Fibroblast of skin of left quadriceps (primary cell): ENCODE data around the gene FRMD4A.
"Not testable (repeated sequence)": the region's sequence is repeated elsewhere in the genome, so short reads cannot be mapped to it uniquely, and the experiment has no call there.

Experiments
- DNase-seq, 2 experiments: peaks; one replicate each; pipeline ENCODE4 v3.0.0-alpha.2; 2013; ENCODE audit warnings: low read depth in 2 of 2

FRMD4A gene

DNA sequence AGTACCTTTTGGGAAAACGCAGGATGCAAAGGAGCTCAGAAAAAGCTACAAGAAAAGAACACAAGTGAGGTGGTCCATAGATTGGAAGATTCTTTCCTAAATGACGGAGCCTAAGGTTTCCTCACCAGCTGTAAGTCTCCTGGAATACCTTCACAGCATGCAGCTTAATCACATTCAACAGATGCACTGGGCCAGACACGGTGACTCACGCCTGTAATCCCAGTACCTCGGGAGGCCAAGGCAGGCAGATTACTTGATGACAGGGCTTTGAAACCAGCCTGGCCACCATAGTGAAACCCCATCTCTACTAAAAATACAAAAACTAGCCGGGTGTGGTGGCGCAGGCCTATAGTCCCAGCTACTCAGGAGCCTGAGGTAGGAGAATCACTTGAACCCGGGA, 228.7 kb downstream of the FRMD4A start:
- DNase-seq = no peak

DNA sequence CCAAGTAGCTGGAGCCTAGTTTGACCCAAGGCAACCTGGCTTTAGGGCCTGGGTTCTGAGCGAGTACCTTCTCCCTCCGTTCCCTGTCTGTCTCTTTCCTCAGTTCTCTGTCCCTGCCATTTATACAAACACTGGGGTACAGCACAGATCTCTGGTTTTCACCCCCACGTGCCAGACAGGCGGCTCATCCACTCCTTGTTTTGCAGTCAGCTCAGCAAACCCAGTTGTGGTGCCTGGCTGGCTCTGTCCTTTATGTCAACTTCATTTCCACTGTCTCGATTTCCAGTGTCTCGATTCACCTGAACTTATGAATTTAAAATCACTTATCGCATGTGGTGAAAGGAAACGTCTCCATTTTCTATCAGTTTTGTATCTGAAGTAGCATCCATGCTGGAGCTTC, 230.8 kb downstream of the FRMD4A start:
- DNase-seq = no peak

- DNase-seq = peak; percentile 35 to 40
These were observed 236.8 kb downstream of the FRMD4A start for GRCh38 chr10:14093730-14094484.

GRCh38 chr10:14092799-14093198, 237.9 kb downstream of the FRMD4A start:
- DNase-seq = no peak

DNA sequence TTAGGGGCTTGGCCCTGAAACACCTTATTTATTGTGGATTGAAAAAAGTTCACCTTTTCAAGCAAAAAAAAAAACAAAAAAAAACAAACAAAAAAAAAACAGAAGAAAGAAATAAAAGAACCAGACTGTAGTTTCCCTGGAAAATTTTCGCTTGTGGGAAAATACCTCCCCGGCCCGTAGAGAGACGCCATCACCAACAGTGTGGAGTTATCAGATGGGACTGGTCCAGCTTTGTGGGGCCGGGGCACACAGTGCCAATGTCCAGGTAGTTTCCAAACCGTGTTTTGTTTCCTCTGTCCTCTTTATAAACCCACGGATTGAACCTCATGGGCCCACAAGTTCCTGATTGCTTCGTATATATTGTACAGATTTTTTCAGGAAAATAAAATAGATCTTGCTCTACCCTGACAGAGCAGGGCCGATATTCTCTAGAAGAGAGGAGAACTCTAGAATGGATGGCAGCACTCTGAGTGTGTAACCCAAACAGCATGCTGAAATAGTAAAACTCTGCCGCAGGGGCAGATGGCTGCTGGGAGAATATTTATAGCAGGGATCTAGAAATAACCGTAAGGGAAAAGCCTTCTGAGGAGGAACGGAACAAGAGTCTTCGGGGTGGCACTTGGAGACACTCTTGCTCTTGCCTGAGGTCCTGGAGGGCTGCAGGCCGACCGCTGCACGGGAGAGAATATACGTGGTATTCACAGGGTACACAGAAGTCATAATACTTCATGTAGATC, 241.0 kb downstream of the FRMD4A start:
- no peak for DNase-seq

- DNase-seq = no peak
These were observed 243.2 kb downstream of the FRMD4A start for GRCh38 chr10:14087566-14087965.

DNA sequence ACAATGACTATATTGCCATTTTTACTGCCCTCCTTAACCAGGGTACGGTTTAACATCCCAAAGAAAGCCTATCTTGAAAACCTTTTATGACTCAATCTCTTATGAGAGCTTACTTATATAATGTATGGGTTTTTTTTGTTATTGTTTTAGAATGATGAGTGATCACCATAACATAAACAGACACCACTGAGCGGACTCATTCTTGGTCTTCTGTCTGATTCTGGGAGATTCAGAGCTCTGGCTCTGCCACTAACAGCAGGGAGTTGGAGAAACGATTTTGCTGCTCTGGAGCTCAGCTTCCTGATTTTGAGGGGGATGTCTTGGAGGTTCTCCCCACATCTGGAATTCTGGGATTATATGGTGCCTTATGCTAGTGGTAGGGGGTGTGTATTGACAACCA, 244.1 kb downstream of the FRMD4A start:
- no peak for DNase-seq

GRCh38 chr10:14084875-14085274, 245.8 kb downstream of the FRMD4A start:
- DNase-seq = no peak

GRCh38 chr10:14080795-14081194, 249.9 kb downstream of the FRMD4A start:
- DNase-seq = no peak

GRCh38 chr10:14077430-14077829, 253.3 kb downstream of the FRMD4A start:
- no peak for DNase-seq

GRCh38 chr10:14074062-14074884, 256.5 kb downstream of the FRMD4A start:
- peak; percentile 100 for DNase-seq

DNA sequence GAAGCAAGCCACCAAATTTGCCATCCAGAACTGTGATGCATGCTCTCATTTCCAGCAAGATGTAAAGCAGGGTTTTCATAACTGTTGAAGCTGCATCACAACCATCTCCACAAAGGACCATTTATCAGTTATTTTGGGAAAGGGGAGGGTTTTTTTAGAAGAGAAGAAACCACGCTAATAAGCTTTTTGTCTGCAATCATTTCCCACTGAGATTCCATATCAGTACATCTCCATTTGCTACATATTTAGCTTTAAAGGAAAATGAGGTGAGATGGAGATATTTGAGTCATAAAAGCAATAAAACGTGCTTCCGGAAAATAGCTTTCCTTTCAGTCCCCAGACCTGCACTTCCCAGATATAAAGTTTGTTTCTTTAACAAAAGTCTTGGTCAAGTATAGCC, 258.2 kb downstream of the FRMD4A start:
- DNase-seq = no peak

GRCh38 chr10:14071956-14072355, 258.8 kb downstream of the FRMD4A start:
- no peak for DNase-seq

GRCh38 chr10:14068601-14069250, 262.0 kb downstream of the FRMD4A start:
- DNase-seq = no peak

DNA sequence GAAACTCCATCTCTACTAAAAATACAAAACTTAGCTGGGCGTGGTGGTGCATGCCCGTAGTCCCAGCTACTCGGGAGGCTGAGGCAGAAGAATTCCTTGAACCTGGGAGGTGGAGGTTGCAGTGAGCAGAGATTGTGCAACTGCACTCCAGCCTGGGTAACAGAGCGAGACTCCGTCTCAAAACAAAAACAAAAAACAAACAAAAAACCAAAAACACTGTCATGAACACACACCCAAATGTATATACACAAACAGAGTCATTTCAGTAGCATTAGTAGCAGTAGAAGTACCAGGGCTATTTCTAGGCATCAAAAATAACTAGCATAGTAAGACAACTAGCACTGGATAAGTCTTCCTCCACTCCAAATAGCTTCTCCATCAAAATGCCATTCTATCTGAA, 263.1 kb downstream of the FRMD4A start:
- DNase-seq = not testable (repeated sequence)

DNA sequence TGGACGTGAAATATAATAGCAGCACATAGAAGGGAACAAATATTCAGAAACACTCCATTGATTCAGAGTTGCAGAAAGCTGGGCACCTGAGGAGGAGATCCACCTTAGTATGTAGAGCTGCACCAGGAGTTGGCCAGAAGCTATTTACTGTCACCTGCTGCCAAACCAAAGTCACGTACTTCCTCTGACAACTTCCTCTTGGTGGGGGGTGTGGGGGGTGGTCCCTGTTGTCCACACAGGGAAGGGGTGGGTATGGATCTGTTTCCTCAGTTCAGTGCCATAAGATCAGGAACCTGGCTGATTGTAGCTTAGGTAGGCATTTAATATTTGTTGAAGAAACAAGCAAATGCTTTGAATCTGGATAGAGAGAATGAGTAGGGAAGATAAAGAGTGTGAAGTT, 264.6 kb downstream of the FRMD4A start:
- DNase-seq = no peak

DNA sequence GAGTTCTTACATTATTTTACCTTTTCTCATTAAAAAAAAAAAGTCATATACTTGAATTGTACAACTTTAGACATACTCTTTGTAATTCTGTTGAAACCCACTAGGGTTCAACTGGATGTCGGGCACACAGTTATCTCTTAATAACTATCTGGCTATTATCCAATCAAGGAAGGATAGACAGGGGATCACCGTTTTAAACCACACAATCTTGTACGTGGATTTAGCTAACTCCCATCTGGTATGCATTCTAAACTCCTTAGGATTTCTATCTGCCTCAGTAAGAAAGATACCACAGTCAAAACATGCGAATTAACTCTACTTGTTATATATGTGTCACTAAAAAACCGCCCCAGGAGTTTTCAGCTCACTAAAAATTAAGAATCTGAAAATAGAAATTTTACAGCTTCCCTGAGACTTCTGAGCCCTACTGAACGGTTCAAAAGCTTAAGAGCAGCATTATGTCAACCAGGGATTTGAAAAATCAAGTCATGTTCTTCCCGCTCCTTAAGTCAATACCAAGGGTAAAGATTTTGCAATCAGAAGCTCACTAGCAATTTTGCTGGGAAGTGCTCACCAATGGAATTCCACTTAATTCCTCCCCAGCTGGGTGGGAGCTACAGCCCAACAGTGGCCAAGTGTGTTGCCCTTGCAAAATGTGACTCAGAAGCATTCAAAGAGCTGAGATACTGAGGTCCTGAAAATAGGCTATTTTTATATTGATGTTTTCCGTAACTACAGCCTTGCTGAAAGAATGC, 267.0 kb downstream of the FRMD4A start:
- DNase-seq = peak; percentile 86 to 89

GRCh38 chr10:14062528-14063260, 268.0 kb downstream of the FRMD4A start:
- DNase-seq = peak; percentile 42 to 47

- DNase-seq = no peak
These were observed 270.2 kb downstream of the FRMD4A start for GRCh38 chr10:14060320-14061070.
